Measurements from ENCODE around the gene MTHFS.

Gene MTHFS

DNA sequence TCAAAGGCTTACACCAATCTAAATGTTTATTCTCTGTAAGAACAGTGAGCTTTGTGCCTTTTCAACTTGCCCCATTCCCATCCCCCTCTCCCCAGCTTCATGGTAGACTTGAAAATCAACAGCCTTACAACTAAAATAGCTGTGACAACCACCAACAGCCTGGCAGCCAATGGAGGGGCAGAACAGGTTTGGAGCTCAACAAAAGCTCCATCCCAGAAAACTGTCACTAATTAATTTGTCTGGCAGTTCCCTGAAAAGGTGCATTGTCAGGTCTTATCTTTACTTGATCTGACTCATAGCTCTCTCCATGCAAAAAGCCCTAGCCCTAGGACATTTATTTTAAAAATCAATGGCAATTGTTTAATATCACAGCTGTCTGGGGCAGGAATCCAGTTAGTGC, 22.6 kb downstream of the MTHFS start:
- DNase-seq, result no peak

DNA sequence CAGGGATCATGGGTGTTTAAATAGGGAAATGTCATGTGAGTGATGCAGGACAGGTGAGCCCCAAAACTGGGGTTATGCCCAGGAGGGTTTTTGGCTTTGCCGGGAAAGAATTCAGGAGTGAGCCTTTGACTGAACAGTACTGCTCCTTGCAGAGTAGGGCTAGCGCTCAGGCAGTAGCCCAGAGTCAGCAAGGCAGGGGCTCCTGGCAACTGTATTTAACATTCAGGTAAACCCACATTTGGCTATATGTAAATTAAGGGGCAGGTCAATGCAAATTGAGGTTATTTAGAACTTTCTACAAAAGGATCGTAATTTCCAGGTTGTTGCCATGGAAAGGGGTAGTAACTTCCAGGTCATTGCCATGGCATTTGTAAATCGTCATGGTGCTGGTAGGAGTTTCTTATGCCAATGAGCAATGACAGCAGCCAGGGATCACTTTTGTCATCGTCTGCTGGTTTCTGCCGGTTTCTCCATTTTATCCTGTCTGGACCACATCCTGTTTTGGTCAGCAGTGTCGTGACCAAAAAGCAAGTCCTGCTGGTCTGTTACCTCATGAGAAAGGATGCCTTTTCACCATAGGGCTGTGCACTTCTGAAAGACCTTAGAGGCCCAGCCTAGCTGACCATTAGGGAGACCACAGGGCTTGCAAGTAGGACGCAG, 24.3 kb downstream of the MTHFS start:
- DNase-seq, result peak; percentile 57

DNA sequence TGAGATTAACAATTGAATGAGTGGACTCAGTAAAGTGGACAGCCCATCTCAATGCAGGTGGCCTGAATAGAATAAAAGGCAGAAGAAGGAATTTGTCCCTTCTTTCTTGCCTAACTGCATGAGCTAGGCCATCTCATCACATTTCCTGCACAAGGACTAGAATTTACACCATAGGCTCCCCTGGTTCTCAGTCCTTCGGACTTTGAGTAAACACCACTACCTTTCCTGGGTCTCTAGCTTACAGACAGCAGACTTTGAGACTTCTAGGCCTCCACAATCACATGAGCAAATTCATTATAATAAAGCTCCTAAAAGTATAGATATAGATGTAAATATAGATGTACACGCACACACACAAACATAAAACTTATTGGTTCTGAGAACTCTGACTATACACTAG, 28.3 kb downstream of the MTHFS start:
- DNase-seq, result no peak

DNA sequence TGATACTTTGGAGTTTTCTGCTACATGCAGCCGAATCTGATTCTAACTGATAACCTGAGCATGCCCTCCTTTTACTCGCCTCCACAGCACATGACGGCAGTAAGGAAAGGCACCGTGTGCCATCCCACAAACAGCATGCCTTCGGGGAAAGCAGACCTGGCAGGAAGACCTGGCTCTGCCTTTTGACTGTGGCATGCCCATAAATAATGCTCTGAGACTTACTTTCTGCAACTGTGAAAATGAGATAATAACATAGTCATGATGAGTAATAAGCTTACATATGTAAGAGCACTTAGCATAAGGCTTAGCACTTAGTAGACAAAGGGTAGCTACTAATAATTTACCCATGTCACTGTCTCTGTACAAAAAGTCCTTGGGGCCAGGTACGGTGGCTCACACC, 32.9 kb downstream of the MTHFS start:
- no peak for DNase-seq

- DNase-seq, result no peak
These were observed 34.6 kb downstream of the MTHFS start for GRCh38 chr15:79862191-79862590.

GRCh38 chr15:79860661-79861060, 36.2 kb downstream of the MTHFS start:
- DNase-seq, result no peak

GRCh38 chr15:79858469-79858868, 38.3 kb downstream of the MTHFS start:
- no peak for DNase-seq

GRCh38 chr15:79853492-79854328, 43.1 kb downstream of the MTHFS start:
- peak; percentile 84 for DNase-seq

DNA sequence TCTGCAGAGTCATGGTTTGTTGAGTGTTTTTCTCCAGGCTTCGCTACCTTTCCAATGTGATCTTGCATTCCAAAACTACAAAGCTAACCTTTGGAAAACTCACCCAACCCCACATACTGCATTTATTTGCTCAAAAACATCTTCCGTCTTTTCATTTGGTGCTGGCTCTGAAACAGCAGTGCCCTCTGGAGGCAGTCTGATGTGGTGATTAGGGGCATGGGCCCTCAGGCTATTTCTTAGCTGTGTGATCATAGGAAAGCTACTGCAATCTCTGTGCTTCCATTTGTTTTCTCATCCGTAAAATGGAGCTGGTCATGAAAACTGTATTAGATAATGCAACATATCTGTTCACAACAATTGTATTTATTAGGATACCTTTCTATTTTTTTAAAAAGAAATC, 47.0 kb downstream of the MTHFS start:
- DNase-seq, result peak; percentile 30

DNA sequence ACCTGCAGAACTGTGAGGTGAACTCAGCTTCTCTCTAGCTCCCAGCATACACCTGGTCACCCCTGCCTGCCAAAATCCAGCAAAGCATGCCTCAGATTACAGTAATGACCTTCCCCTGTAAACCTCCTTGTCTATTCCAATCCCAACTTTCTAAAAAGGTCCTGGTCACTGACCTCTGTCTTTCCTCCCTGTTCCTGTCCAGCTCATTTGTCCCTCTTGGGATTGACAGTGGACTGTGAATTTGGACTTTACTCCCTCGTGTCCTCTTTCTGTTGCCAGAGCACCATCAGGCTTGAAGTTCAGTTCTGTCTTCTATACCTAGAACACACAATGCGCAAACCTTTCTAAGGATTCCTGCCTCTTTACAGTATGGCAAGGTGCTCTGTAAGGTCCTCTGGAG, 50.3 kb downstream of the MTHFS start:
- no peak for DNase-seq

GRCh38 chr15:79844221-79844620, 52.6 kb downstream of the MTHFS start:
- no peak for DNase-seq

DNA sequence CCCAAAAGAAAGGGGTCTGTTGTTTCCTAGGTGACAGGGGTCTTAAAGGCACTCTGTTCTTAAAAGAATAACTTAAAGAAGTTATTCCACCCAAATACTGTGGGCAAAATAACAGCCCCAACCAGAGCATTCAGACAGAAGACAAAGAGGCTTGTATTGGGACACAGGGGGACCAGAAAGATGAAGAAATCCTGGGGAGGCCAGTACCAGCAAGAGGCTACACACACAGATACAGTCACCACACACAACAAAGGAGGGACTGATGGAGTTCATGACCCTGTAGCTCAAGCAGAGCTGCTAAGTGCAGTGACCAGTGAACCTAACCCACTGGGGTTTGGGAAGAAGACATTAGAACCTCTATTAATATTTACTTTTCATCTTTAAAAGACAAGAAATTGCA, 59.0 kb downstream of the MTHFS start:
- DNase-seq, result no peak

DNA sequence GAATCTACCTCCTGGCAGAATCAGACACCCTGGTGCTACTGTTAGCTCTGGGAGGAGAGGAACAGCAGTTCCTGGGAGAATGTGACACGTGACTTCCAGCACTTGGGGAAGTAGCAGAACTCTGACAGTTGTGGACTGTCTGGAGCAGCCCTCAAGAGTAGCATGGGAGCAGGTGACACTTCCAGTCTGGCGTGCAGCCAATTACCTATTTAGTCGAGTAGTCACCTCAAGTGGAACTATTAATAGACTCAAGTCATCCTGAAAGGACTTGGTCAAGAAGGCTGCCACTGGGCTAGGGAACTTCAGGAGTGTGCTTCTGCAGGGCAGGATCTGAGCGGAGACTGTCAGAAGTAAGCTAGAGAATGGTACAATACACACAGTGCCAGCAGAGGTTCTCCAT, 62.3 kb downstream of the MTHFS start:
- DNase-seq, result no peak

GRCh38 chr15:79832367-79833120, 64.3 kb downstream of the MTHFS start:
- no peak for DNase-seq

DNA sequence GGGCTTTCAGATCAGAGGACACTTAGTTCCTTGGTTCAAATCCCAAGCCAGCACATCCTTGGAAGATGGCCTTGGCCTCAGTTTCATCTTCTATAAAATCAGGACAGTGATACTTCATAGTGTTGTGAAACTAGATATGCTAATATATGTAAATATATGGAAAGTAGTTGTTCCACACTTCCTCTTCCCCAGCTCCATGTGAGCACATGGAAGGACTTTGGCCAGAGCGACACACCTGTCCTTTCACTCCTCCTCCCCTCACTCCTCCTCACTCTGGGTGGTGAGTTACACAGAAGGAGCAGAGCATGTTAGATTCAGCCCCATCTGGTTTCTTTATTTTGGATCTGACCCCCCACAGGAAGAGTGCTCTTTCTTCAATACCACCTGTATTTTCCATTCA, 65.2 kb downstream of the MTHFS start:
- DNase-seq, result no peak

GRCh38 chr15:79829950-79830349, 66.9 kb downstream of the MTHFS start:
- DNase-seq, result no peak

DNA sequence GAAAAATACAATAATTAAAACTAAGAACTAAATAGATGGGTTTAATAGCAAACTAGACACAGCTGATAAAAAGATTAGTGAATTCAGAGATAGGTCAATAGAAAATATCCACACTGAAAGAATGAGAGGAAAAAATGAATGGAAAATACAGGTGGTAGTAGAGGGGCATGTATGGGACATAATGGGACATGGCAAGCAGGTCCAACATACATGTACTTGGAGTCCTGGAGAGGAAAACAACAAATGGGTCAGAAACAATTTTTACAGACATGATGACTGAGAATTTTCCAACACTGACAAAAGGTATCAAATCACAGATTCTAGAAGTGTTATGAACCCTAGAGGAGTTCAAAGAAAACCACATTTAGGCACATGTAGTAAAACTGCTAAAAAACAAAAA, 68.4 kb downstream of the MTHFS start:
- DNase-seq, result no peak

- DNase-seq, result no peak
These were observed 70.0 kb downstream of the MTHFS start for GRCh38 chr15:79826800-79827199.

DNA sequence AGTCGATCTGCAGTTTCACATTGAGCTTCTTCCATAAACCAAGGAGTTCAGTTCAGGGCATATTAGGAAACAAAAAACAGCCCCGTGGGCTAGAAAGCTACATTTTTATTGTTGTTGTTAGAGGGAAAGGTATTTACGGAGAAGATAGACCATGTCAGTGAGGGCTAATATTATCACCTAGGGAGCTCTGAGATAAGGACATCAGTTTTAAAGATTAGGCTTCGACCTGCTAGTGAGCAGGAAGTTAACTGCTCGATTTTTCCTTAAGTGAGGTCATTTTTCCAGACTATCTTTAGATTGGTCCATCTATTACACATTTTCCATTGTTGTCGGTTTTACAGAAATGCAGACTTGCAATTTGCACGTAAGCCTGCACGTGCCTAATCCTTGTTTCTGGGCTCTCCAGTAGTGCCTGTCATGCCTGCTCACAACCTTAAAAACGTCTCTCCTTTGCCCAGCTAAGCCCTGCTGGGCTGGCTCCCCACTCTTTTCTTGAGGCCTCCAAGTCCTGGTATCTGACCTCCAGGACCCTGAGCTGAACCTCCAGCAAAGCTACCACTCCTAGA, 72.6 kb downstream of the MTHFS start:
- DNase-seq, result no peak

DNA sequence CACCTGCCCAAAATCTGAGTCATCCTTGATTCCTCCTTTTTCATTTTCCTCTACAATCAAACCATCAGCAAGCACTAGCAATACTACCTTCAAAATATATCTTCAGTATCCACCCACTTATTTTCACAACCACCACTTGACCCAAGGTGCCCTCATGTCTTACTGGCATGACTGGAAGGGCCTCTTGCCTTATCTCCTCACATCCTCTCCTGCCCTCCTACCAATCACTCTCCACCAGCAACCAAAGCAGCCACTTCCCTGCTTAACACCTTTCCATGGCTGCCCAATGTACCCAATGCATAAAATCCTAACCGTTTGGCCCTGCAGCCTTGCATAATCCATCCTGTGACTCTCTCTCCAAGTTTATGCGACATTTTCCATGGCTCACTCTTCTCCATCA, 76.0 kb downstream of the MTHFS start:
- DNase-seq, result no peak

- no peak for DNase-seq
These were observed 76.6 kb downstream of the MTHFS start for GRCh38 chr15:79820176-79820575.

GRCh38 chr15:79816571-79816970, 80.2 kb downstream of the MTHFS start:
- no peak for DNase-seq

DNA sequence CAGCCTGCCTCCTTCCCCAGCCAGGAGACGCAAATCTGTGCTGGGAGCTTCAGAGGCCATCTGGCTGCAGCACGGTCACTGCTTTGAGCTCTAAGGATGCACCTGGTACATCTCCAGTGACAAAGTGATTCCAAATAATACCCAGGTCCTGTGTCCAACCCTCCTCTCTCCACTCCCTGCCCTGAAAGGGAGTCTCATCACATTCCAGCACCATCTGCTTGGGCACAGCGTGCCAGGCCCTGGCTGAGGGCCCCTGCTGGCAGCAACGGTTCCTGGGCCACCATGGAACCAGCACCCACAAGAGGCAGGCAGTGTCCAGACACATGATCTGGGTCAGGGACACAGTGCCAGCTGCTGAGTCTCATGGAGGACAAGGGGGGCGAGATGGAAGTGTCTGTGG, 81.3 kb downstream of the MTHFS start:
- no peak for DNase-seq

DNA sequence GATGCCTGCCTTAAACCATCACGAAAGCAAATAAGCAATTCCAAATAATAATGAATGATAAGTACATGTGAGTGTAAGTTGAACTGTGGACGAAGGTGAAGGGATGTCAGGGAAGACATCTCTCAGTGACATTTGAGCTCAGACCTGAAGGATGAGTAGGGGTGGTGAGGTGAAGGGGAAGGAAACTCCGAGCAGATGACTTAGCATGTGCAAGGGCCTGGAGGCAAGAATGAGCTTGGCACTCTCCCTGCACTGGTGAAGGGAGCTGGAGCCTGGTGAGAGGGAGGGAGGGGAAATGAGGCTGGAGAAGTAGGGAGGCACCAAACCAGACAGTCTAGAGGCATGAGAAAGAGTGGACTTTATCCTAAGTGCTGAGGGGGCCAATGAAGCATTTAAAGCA, 84.3 kb downstream of the MTHFS start:
- no peak for DNase-seq

Data from activated CD4-positive, alpha-beta T cell treated with anti-CD3 and anti-CD28 coated beads, Interleukin-10, Interleukin-2, amounts not matched to agents 100 ng/mL and 50 ng/mL, durations not matched to agents 16 hours and 8 hours (primary cell).